Measurements from ENCODE around the gene AKR1C3. TPM values are rescaled to one million over a fixed set of nuclear protein-coding genes. Genes with fewer than 3 reads are reported as not detected.

Gene AKR1C3
- total RNA-seq, 1 experiment from 2014 or later, result 22.0 TPM

- POLR2A ChIA-PET, result no interaction called here
- no peaks in the 10 kb centered on the region for H3K27me3 Mint-ChIP-seq (ENCODE audit: insufficient read depth, unreplicated experiment)
- H3K4me1 Mint-ChIP-seq (ENCODE audit: insufficient read depth, unreplicated experiment), result peaks cover 15% of the 10 kb centered on the region
- intact Hi-C loops (cut with micrococcal nuclease), result no loop called here
- H3K4me3 Mint-ChIP-seq (ENCODE audit: unreplicated experiment), result no peak overlapping the region
- CTCF ChIA-PET, result no interaction called here
- no peak for TF ChIP-seq CTCF (IDR thresholded peaks at IDR 0.05; ENCODE audit: unreplicated experiment)
- no peaks in the 10 kb centered on the region for H3K9me3 Mint-ChIP-seq (ENCODE audit: unreplicated experiment)
- BruUV-seq (replicated peaks), result no TSS peak
- no peak overlapping the region for H3K27ac Mint-ChIP-seq (ENCODE audit: low read depth, unreplicated experiment)
- no peaks in the 10 kb centered on the region for H3K36me3 Mint-ChIP-seq (ENCODE audit: insufficient read depth, unreplicated experiment)
- no peak for DNase-seq (ENCODE audit: unreplicated experiment)
Measured at GRCh38 chr10:5079836-5080235, 14.4 kb upstream of the AKR1C3 start.

GRCh38 chr10:5081091-5081490, 13.1 kb upstream of the AKR1C3 start:
- Mint-ChIP-seq H3K36me3 (ENCODE audit: insufficient read depth, unreplicated experiment) (no peaks in the 10 kb centered on the region), H3K4me3 (ENCODE audit: unreplicated experiment) (no peak overlapping the region), H3K4me1 (ENCODE audit: insufficient read depth, unreplicated experiment) (peaks cover 15% of the 10 kb centered on the region), H3K9me3 (ENCODE audit: unreplicated experiment) (no peaks in the 10 kb centered on the region), H3K27me3 (ENCODE audit: insufficient read depth, unreplicated experiment) (no peaks in the 10 kb centered on the region), H3K27ac (ENCODE audit: low read depth, unreplicated experiment) (no peak overlapping the region)
- DNase-seq (ENCODE audit: unreplicated experiment), result no peak
- ChIA-PET CTCF (no interaction called here), POLR2A (interaction anchor here (0.6 to 1.6 kb wide), 2 partner anchors 8 to 20 kb away, joined by 3 read pairs; no protein-coding TSS in a partner anchor)
- no peak for TF ChIP-seq CTCF (IDR thresholded peaks at IDR 0.05; ENCODE audit: unreplicated experiment)
- no TSS peak for BruUV-seq (replicated peaks)
- intact Hi-C loops (cut with micrococcal nuclease), result no loop called here

GRCh38 chr10:5088703-5089261, 5.4 kb upstream of the AKR1C3 start:
- POLR2A ChIA-PET, result interaction anchor here (0.6 to 1.6 kb wide), 5 partner anchors 18 to 228 kb away, joined by 3 to 5 read pairs (median 3); no protein-coding TSS in a partner anchor
- intact Hi-C loops (cut with micrococcal nuclease), result no loop called here
- H3K27me3 Mint-ChIP-seq (ENCODE audit: insufficient read depth, unreplicated experiment), result no peaks in the 10 kb centered on the region
- no peaks in the 10 kb centered on the region for H3K36me3 Mint-ChIP-seq (ENCODE audit: insufficient read depth, unreplicated experiment)
- CTCF ChIA-PET, result interaction anchor here (1.0 to 1.5 kb wide), 4 partner anchors 16 to 239 kb away, joined by 3 to 5 read pairs (median 4); no protein-coding TSS in a partner anchor
- no TSS peak for BruUV-seq (replicated peaks)
- no peak for TF ChIP-seq CTCF (IDR thresholded peaks at IDR 0.05; ENCODE audit: unreplicated experiment)
- H3K4me1 Mint-ChIP-seq (ENCODE audit: insufficient read depth, unreplicated experiment), result peaks cover 19% of the 10 kb centered on the region
- no peak for DNase-seq (ENCODE audit: unreplicated experiment)
- no peak overlapping the region for H3K27ac Mint-ChIP-seq (ENCODE audit: low read depth, unreplicated experiment)
- H3K9me3 Mint-ChIP-seq (ENCODE audit: unreplicated experiment), result peaks cover 13% of the 10 kb centered on the region
- H3K4me3 Mint-ChIP-seq (ENCODE audit: unreplicated experiment), result no peak overlapping the region

GRCh38 chr10:5089865-5090264, 4.3 kb upstream of the AKR1C3 start:
- peak; percentile 26 for TF ChIP-seq CTCF (IDR thresholded peaks at IDR 0.05; ENCODE audit: unreplicated experiment)
- DNase-seq (ENCODE audit: unreplicated experiment), result peak; percentile 89
- H3K4me3 Mint-ChIP-seq (ENCODE audit: unreplicated experiment), result peak overlapping the region; percentile 18
- peaks cover 13% of the 10 kb centered on the region for H3K9me3 Mint-ChIP-seq (ENCODE audit: unreplicated experiment)
- H3K27ac Mint-ChIP-seq (ENCODE audit: low read depth, unreplicated experiment), result peak overlapping the region; percentile 39
- intact Hi-C loops (cut with micrococcal nuclease), result loop anchor here (1.0 kb wide), 1 partner anchor 241 kb away; no protein-coding TSS in a partner anchor
- ChIA-PET CTCF (interaction anchor here (0.6 to 1.5 kb wide), 13 partner anchors 17 to 529 kb away, joined by 3 to 5 read pairs (median 3); no protein-coding TSS in a partner anchor), POLR2A (interaction anchor here (0.5 to 1.6 kb wide), 10 partner anchors 18 to 459 kb away, joined by 3 to 7 read pairs (median 4); no protein-coding TSS in a partner anchor)
- H3K27me3 Mint-ChIP-seq (ENCODE audit: insufficient read depth, unreplicated experiment), result no peaks in the 10 kb centered on the region
- BruUV-seq (replicated peaks), result no TSS peak
- no peaks in the 10 kb centered on the region for H3K36me3 Mint-ChIP-seq (ENCODE audit: insufficient read depth, unreplicated experiment)
- peaks cover 19% of the 10 kb centered on the region for H3K4me1 Mint-ChIP-seq (ENCODE audit: insufficient read depth, unreplicated experiment)
